GM23248 (cell line): ENCODE measurements around the gene BICC1. TPM values are rescaled to one million over a fixed set of nuclear protein-coding genes. Genes with fewer than 3 reads are reported as not detected.

Experiments
- DNase-seq: peaks from one replicate; pipeline ENCODE4 v3.0.0-alpha.2; 2015
- H2AFZ ChIP-seq: fragments of 200-600 bp; sonication (generic); 2 replicates; pipeline ENCODE4 v1.6.1; 2016; ENCODE audit warnings: antibody characterized with exemption
- H3F3A ChIP-seq: fragments of 200-600 bp; sonication (generic); 2 replicates; pipeline ENCODE4 v1.6.1; 2016; ENCODE audit warnings: mild to moderate bottlenecking, antibody characterized with exemption, mixed run types; ENCODE audit not compliant: insufficient read depth
- H3K27ac ChIP-seq: fragments of 200-600 bp; sonication (generic); 2 replicates; pipeline ENCODE4 v1.5.1; 2016; ENCODE audit warnings: mild to moderate bottlenecking
- H3K27me3 ChIP-seq: fragments of 200-600 bp; sonication (generic); replicated peaks from 2 replicates; pipeline ENCODE4 v1.6.1; 2016; ENCODE audit warnings: mild to moderate bottlenecking; ENCODE audit not compliant: insufficient read depth
- H3K36me3 ChIP-seq: fragments of 200-600 bp; sonication (generic); 2 replicates; pipeline ENCODE4 v1.6.1; 2016; ENCODE audit warnings: low read depth, mild to moderate bottlenecking
- H3K4me1 ChIP-seq: fragments of 200-600 bp; sonication (generic); 2 replicates; pipeline ENCODE4 v1.6.1; 2016; ENCODE audit warnings: mild to moderate bottlenecking; ENCODE audit not compliant: insufficient read depth
- H3K4me2 ChIP-seq: fragments of 200-600 bp; sonication (generic); one replicate; pipeline ENCODE4 v1.6.1; 2016; ENCODE audit warnings: mild to moderate bottlenecking; ENCODE audit not compliant: unreplicated experiment
- H3K4me3 ChIP-seq: fragments of 200-600 bp; sonication (generic); 2 replicates; pipeline ENCODE4 v1.5.1; 2016; ENCODE audit warnings: mild to moderate bottlenecking
- H3K79me2 ChIP-seq: fragments of 200-600 bp; sonication (generic); 2 replicates; pipeline ENCODE4 v1.6.1; 2016; ENCODE audit warnings: mild to moderate bottlenecking; ENCODE audit not compliant: insufficient read depth
- H3K9ac ChIP-seq: fragments of 200-600 bp; sonication (generic); 2 replicates; pipeline ENCODE4 v1.6.1; 2016; ENCODE audit warnings: mild to moderate bottlenecking
- H3K9me2 ChIP-seq: fragments of 200-600 bp; sonication (generic); 2 replicates; pipeline ENCODE4 v1.6.1; 2016; ENCODE audit warnings: mixed run types, mild to moderate bottlenecking, moderate library complexity; ENCODE audit not compliant: insufficient read depth
- H3K9me3 ChIP-seq: fragments of 200-600 bp; sonication (generic); one replicate; pipeline ENCODE4 v1.6.1; 2017; ENCODE audit warnings: low read depth
- H4K20me1 ChIP-seq: fragments of 200-600 bp; sonication (generic); 2 replicates; pipeline ENCODE4 v1.6.0; 2016; ENCODE audit not compliant: insufficient read depth
- EZH2 ChIP-seq: fragments of 200-600 bp; sonication (generic); IDR thresholded peaks from 2 replicates; pipeline ENCODE4 v1.6.1; 2018; ENCODE audit warnings: antibody characterized with exemption, mild to moderate bottlenecking; ENCODE audit not compliant: insufficient read depth, poor library complexity, severe bottlenecking
- EZH2phosphoT487 ChIP-seq: fragments of 200-600 bp; sonication (generic); IDR thresholded peaks from 2 replicates; pipeline ENCODE4 v1.6.1; 2018; ENCODE audit warnings: antibody characterized with exemption, moderate library complexity, mild to moderate bottlenecking, low read depth; ENCODE audit not compliant: insufficient read depth
- WGBS, 2 experiments: methylation state at CpG; one replicate each; pipeline ENCODE4 v1.1.6; 2015 to 2017; ENCODE audit warnings: low lambda C conversion rate in 2 of 2, low coverage in 1 of 2; ENCODE audit errors: missing lambda C conversion rate in 2 of 2; 5-methylcytosine and 5-hydroxymethylcytosine counted together
- in situ Hi-C: fragments of 300-500 bp; cut with MboI; formaldehyde crosslinking; loops from 2 replicates; pipeline ENCODE4 v1.15.0; 2020
- polyA plus RNA-seq: library from polyadenylated mRNA; unstranded; fragments of >200 nt; fragmentation: Nextera tagmentation; extraction: Ambion mirVana; gene quantifications from 2 replicates; pipeline ENCODE4 v1.2.1, GENCODE V29; 2016
- total RNA-seq: library from RNA; depleted of rRNA; stranded (reverse); fragments of >200 nt; shearing (Covaris generic); gene quantifications from 2 replicates; pipeline ENCODE4 v1.2.3, GENCODE V29; 2014

The BICC1 gene
- total and polyA plus RNA-seq, 2 experiments from 2014 or later, result 80.5 to 97.0 TPM

DNA sequence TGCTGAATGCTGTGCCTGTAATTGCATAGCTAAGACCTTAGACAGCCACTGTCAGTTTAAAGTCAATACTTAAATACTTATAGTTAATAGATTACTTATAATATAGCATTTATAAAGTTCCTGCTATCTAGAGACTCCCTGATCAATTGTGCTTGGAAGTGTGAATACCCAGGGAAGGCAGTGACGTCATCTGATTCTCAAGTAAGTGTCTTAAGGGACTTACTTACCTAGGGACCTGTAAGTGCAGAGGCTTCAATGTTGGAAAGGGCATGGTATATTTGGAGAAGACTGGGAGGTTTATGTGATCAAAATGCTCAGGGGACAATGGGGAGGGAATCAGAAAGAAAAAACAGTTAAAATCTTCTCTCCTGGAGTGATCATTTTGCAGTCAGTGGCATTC, 55.0 kb downstream of the BICC1 start:
- no peak for DNase-seq
- Histone ChIP-seq H2AFZ (no peak overlapping the region), H3K4me1 (peaks cover 37% of the 10 kb centered on the region), H3F3A (peaks cover 26% of the 10 kb centered on the region), H3K36me3 (no peaks in the 10 kb centered on the region), H3K27me3 (no peaks in the 10 kb centered on the region), H3K9me2 (peaks cover 4% of the 10 kb centered on the region; the same call in 1 of the 2 replicates), H4K20me1 (0 out of 2 replicates have a peak, but pooled peaks cover 7% of the 10 kb centered on the region), H3K9me3 (no peaks in the 10 kb centered on the region), H3K4me2 (no peak overlapping the region), H3K9ac (no peak overlapping the region), H3K79me2 (peaks cover 99% of the 10 kb centered on the region), H3K4me3 (no peak overlapping the region), H3K27ac (no peak overlapping the region)
- in situ Hi-C loops, result no loop called here
- TF ChIP-seq EZH2 (no peak), EZH2phosphoT487 (no peak)
- 94 to 96% methylated on average over 1 of the region's 1 CpG for WGBS, 2 experiments

DNA sequence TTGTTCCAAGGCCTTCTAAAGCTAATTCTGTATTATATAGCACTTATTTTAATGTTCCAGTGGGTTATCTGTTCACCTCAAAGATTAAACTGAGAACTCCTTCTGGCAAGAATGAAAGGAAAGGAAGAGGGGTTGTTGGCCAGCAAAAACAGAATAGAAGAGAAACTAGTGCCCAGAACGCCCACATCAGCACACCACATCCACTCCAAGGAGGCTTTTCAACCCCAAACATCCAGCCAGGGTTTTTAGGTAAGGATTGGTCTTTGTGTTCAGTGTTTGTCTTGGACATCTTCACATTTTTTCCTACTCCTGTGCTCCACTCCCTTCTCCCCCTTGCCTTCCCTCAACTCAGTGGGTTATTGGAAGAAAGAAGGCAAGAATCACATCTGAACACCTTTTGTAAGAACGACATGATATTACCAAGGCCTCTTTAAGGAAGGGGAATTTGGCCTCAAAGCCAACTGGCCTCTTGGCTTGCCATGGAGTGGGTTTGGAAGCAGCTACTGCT, 55.8 kb downstream of the BICC1 start:
- H4K20me1 ChIP-seq, result 0 out of 2 replicates have a peak, but pooled peaks cover 7% of the 10 kb centered on the region
- no peaks in the 10 kb centered on the region for H3K9me3 ChIP-seq
- H3K27ac ChIP-seq, result no peak overlapping the region
- peaks cover 4% of the 10 kb centered on the region; the same call in 1 of the 2 replicates for H3K9me2 ChIP-seq
- in situ Hi-C loops, result no loop called here
- H3K4me1 ChIP-seq, result peaks cover 45% of the 10 kb centered on the region
- H3F3A ChIP-seq, result peaks cover 34% of the 10 kb centered on the region
- H3K4me3 ChIP-seq, result no peak overlapping the region
- H3K9ac ChIP-seq, result no peak overlapping the region
- no peak overlapping the region for H3K4me2 ChIP-seq
- no peak for TF ChIP-seq EZH2
- no peak for TF ChIP-seq EZH2phosphoT487
- DNase-seq, result no peak
- H3K27me3 ChIP-seq, result no peaks in the 10 kb centered on the region
- 42 to 43% methylated on average over 2 of the region's 2 CpGs for WGBS, 2 experiments
- H2AFZ ChIP-seq, result no peak overlapping the region
- H3K36me3 ChIP-seq, result no peaks in the 10 kb centered on the region
- H3K79me2 ChIP-seq, result peaks cover 99% of the 10 kb centered on the region

DNA sequence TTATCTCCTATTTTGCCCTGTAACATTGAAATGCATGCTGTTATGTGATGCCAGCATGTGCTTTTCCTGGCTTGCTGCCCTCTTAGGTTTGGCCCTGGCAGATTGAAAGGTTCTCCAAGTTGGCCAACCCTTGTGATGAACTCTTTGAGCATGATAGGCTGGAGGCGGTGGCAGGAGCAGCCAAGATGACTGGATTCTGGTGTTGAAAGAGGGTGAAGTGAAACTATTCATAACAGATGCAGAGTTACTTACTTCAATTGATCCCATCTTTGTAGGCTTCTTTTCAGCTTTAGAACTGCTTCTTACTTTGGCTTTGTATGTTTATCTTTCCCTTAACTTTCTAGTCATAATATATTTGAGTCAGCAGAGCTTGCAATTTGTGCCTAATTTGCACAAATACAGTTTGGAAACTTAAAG, 57.6 kb downstream of the BICC1 start:
- Histone ChIP-seq H3K36me3 (no peaks in the 10 kb centered on the region), H3K9me2 (peaks cover 4% of the 10 kb centered on the region; the same call in 1 of the 2 replicates), H3K79me2 (peaks cover 99% of the 10 kb centered on the region), H4K20me1 (0 out of 2 replicates have a peak, but pooled peaks cover 4% of the 10 kb centered on the region), H3K4me3 (no peak overlapping the region), H3K27ac (peak overlapping the region; percentile 71), H3F3A (peaks cover 43% of the 10 kb centered on the region), H3K4me2 (peak overlapping the region; percentile 25), H3K4me1 (peaks cover 62% of the 10 kb centered on the region), H3K27me3 (no peaks in the 10 kb centered on the region), H3K9ac (no peak overlapping the region), H2AFZ (no peak overlapping the region), H3K9me3 (no peaks in the 10 kb centered on the region)
- in situ Hi-C loops, result no loop called here
- WGBS, 2 experiments, result 4 to 7% methylated on average over 1 of the region's 1 CpG
- DNase-seq, result peak; percentile 86
- TF ChIP-seq EZH2phosphoT487, result no peak
- TF ChIP-seq EZH2, result no peak

DNA sequence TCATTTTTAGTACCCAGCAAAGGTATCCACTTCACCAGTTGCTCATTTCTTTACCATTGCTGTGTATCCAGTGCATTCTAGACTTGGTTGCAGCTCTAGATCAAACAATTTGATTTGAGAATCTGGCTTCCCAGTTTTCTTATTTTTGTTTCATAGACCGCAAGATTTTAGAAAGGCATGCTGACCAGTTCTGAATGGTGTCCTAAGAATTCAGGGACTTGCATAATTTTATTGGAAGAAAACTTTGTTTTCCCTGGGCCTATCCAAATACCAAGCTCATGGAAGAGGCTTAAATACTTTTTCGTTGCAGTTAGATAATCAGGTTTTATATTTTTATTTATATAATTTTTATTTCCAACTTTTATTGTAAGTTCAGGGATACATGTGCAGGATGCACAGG, 58.3 kb downstream of the BICC1 start:
- H3K4me3 ChIP-seq, result no peak overlapping the region
- H3F3A ChIP-seq, result peaks cover 43% of the 10 kb centered on the region
- peak overlapping the region; percentile 71 for H3K27ac ChIP-seq
- no peaks in the 10 kb centered on the region for H3K27me3 ChIP-seq
- H3K9me2 ChIP-seq, result peaks cover 4% of the 10 kb centered on the region; the same call in 1 of the 2 replicates
- H3K79me2 ChIP-seq, result peaks cover 99% of the 10 kb centered on the region
- H2AFZ ChIP-seq, result no peak overlapping the region
- H4K20me1 ChIP-seq, result 0 out of 2 replicates have a peak, but pooled peaks cover 4% of the 10 kb centered on the region
- H3K4me2 ChIP-seq, result peak overlapping the region; percentile 17
- H3K9me3 ChIP-seq, result no peaks in the 10 kb centered on the region
- H3K9ac ChIP-seq, result no peak overlapping the region
- WGBS, 2 experiments, result 7 to 23% methylated on average over 2 of the region's 2 CpGs
- peak; percentile 72 for DNase-seq
- H3K36me3 ChIP-seq, result no peaks in the 10 kb centered on the region
- peaks cover 69% of the 10 kb centered on the region for H3K4me1 ChIP-seq
- no peak for TF ChIP-seq EZH2phosphoT487
- TF ChIP-seq EZH2, result no peak
- in situ Hi-C loops, result no loop called here
